NCI-H2107 (cell line): Measurements from ENCODE around the gene PDLIM5.
"Not testable (repeated sequence)": the region's sequence is repeated elsewhere in the genome, so short reads cannot be mapped to it uniquely, and the experiment has no call there.

Source experiments
- DNase-seq: peaks from one replicate; lab custom pipeline; 2025; lab: John Stamatoyannopoulos, UW

Gene PDLIM5

DNA sequence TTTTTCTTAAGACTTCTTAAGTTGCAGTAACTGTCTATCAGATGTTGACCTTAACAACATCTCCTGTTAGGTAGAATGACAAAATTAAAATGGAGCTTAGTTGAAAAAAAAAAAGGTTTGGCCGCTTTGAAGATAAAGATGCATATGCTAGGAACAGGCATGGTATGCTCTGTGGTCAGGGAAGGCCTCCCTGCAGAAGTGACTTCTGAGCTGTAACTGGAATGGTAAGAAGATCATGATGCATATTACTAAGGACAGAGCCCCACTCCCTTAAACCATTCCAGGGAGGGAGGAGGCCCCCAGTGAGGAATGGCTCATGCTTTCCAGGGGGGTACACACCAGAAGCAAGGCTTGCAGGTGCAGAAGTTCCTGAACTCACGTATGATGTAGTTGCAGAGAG is 43.7 kb downstream of the PDLIM5 start:
- no peak for DNase-seq

DNA sequence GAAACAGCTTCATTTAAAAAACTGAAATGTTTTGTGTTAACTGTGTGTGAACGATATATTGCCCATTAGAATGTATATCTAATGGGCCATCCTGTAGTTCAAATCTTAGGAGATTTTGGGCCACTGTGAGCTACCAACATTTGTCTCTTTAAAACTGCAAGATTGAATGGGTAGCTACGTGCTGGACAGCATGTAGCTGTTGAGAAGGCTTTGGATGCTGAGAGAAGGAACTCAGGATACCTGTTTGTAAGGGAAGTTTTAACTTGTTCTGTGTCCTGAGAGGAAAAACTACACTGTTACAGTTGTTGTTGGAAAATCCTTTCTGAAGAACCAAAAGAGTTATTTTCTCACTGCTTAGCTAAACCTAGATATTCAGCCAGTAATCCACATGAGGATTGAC is 45.9 kb downstream of the PDLIM5 start:
- no peak for DNase-seq

DNA sequence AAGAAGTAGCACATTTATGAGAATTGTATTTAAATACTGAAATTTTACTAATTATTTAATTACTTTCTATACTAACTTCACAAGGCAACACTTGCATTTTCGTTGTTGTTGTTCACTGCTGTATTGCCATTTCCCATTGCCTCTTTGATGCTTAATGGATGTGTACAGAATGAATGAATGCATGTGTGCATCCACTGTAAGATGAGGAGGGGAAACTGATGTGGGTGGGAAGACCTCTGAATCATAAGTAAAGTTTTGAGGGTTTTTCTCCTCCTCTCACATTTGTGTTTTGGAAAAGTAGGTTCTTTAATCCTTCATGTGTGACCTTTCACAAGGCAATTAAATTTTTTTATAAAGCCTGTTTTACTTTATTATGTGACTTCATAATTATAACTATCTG is 46.8 kb downstream of the PDLIM5 start:
- no peak for DNase-seq

DNA sequence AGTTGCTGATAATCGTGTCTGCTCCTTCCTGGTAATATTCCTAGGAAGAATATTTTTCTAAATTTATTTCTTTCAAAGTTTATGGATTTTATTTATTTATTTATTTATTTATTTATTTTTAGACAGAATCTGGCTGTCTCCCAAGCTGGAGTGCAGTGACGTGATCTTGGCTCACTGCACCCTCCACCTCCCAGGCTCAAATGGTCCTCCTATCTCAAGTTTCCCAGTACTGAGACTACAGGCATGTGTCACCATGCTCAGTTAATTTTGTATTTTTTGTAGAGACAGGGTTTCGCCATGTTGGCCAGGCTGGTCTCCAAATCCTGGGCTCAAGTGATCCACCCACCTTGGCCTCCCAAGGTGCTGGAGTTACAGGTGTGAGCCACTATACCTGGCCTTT is 48.9 kb downstream of the PDLIM5 start:
- no peak for DNase-seq

DNA sequence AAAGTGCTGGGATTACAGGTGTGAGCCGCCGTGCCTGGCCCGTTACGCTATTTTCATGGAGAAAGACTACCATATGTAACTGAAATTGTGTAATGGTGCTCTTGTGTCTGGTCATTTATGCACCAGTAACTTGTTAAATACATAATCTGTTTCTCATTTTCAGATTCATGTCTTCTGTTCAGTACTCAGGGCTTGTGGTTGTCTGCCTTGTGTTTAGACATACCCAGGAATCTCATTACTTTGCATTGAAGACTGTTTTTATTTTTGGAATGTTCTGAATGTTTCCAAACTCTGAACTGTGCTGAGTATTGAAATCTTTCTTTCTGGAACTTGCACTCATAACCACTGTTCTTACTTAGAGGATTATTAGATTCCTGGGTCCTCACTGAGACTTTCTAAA is 52.8 kb downstream of the PDLIM5 start:
- DNase-seq: no peak

DNA sequence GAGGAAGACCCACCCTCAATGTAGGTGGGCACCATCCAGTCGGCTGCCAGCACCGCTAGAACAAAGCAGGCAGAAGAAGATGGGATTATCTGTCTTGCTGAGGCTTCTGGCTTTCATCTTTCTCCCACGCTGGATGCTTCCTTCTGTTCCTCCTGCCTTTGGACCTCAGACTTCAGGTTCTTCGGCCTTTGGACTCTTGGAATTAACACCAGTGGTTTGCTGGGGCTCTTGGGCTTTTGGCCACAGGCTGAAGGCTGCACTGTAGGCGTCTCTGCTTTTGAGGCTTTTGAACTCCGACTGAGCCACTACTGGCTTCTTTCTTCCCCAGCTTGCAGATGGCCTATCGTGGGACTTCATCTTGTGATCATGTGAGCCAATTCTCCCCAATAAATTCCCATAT is 55.1 kb downstream of the PDLIM5 start:
- DNase-seq: no peak

DNA sequence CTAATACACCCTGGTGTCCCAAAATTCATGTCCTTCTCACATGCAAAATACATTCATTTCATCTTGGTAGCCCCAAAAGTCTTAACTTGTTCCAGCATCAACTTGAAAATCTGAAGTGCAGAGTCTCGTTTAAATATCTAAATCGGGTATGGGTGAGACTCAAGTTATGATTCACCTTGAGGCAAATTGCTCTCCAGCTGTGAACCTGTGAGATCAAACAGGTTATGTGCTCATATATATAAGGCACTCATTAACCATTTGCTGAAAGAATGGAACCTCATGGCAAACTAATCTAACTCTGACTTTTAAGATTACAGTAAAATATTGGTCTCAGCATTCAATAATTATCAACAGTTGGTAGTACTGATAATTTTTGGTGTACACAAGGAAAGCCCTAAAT is 55.5 kb downstream of the PDLIM5 start:
- DNase-seq: no peak

DNA sequence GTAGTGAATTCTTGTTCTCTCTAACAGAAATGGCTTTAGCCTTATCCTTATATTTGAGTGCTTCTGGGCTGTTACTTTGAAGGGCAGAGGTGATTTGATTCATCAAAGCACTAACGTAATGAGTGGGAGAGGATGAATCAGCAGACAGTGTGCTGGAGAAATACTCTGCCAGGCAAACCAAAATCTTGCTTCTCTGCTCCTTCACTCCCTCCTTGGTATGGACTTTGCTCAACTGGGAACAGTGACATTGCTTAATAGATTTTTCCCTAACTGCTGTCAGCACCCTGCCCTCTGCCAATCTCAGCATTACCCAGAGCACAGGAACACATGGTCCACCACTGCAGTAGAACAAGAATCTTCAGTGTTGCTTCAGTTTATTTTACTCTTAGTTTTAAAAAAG is 56.0 kb downstream of the PDLIM5 start:
- DNase-seq: no peak

DNA sequence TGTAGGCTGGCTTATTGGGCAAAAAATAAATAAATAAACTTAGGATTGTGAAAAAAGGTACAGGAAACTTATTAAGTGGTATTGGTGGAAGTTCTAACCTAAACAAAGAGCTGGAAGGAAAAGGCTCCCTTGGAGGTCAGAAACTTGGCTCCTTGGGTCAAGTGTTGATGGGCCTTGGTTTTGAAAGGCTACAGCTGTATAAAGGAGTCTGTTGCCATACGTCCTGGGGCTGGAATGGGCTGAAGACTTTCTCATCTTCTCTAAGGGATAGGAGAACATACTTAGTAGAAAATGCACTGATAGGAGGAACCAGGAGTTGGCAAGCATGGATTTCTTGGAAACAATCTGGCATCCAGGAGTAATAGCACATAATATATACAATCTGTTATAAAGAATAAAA is 56.6 kb downstream of the PDLIM5 start:
- DNase-seq: no peak

DNA sequence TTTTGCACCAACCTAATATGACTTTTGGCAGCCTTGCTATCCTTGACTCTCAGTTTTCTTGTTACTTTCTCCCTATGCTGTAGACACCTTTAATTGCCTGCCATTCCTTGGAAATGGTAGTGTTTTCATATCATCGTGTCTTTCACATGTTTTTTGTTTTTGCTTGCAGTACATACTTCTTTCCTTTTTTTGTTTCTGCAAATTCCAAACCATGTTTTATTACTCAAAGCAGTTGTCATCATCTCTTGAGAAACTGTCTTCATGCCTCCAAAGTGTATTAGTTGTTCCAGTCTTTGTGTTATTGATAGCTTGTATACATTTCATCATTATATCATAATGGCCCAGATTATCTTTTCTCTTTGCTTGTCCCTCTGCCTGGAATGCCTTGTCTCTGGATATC is 57.1 kb downstream of the PDLIM5 start:
- no peak for DNase-seq

DNA sequence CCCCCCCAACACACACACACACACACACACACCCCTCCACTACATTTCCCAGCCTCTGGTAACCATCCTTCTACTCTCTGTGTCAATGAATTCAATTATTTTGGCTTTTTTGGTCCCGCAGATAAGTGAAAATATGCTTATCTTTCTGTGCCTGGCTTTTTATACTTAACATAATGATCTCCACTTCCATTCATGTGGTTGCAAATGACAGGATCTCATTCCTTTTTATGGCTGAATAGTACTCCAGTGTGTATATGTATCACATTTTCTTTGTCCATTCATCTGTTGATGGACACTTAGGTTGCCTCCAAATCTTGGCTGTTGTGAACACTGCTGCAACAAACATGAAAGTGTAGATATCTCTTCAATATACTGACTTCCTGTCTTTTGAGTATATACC is 59.8 kb downstream of the PDLIM5 start:
- DNase-seq: no peak

DNA sequence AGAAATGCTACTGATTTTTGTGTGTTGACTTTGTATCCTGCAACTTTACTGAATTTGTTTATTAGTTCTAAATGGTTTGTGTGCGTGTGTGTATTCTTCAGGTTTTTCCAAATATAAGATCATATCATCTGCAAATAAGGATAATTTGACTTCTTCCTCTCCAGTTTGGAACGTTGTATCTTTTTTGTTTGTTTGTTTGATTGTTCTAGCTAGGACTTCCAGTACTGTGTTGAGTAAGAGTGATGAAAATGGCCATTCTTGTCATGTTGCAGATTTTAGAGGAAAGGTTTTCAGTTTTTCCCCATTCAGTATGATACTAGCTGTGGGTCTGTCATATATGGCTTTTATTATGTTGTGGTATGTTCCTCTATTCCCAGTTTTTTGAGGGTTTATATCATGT is 61.8 kb downstream of the PDLIM5 start:
- DNase-seq: not testable (repeated sequence)

DNA sequence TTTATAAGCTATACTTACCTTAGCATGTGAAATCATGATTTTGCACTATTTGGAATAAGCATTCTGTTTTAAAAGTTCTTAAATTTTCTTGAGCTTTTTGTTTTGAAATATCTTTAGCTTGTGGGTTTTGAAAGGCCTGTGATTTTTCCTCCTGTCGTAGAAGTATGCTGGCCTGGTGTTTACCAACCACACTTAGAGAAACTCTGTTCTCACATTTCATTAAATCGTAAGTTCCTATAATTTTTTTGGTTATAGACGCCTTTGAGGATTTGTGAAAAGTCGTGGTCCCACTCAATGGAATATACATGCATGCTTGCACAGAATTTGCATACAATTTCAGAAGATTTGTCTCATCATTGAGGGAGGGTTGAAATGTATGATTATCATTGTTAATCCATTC is 63.6 kb downstream of the PDLIM5 start:
- DNase-seq: no peak

DNA sequence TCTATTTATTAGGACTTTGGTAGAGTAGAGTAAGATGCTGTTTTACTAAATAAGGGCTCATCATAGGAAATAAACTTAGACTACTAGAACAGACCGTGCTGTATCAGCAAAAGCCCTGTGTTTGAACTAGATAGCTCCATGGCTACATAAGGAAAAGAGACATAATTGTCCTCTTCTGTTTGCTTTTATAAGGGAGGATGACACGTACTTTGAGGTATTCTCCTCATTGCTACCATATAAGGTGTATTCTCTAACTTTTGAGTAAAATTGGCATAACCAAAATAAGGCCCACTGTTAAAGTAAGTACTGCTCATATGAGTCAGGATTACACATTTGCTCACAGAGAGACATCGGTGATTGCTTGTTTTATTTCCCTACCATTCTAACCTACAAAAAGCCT is 64.3 kb downstream of the PDLIM5 start:
- DNase-seq: no peak

DNA sequence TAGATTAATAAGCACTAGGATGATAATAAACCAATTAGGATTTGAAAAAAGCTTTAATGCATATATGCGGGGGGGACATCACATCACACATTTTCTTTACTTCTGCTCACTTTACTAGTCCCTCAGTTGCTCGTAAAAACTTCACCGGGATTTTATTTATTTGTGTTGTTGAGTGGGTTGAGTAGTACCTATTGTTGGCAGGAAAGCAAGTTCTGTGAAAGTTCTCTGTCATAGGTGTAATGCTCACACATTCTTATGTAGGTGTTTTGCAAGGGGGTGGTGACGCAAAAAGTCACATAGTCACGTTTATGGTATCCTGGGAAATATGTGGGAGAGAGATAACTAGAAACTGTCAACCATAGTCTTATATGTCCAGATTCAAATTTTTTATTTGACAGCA is 65.3 kb downstream of the PDLIM5 start:
- DNase-seq: no peak

DNA sequence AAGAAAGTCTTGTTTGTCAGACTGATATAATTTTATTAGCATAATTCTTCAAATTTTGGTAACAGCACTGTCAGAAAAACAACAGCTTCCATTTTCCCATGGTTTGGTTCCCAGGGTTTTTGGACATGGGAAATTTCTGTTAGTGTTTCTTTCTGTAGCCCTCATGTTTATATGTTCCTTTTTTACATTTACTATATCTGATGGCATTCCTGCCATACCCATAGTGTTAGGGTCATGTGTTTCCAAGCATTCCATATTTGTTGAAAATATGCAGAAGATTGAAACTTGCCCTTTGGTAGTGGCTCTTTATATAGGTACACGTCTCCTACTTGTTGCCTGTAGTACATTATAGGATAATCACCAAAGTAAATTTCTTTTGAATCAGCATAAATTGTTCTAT is 65.8 kb downstream of the PDLIM5 start:
- no peak for DNase-seq

DNA sequence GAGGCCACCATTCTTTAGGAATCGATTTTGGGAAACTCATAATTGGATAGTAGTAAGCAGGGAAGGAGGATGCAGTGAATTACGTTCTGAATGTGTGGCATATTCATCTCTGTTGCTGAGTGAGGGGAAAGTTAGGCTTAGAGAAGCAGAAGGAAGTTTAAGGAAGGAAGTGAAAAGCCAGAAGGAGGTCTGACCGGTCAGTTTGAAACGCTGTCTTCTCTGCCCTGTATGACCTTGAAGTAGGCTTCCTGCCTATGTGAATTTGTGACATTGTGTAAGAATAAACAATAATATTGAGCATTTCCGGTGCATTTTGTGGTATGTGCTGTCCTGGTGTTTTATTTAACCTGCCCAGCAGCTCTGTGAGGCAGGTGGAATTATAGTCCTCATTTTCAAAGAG is 67.3 kb downstream of the PDLIM5 start:
- no peak for DNase-seq

DNA sequence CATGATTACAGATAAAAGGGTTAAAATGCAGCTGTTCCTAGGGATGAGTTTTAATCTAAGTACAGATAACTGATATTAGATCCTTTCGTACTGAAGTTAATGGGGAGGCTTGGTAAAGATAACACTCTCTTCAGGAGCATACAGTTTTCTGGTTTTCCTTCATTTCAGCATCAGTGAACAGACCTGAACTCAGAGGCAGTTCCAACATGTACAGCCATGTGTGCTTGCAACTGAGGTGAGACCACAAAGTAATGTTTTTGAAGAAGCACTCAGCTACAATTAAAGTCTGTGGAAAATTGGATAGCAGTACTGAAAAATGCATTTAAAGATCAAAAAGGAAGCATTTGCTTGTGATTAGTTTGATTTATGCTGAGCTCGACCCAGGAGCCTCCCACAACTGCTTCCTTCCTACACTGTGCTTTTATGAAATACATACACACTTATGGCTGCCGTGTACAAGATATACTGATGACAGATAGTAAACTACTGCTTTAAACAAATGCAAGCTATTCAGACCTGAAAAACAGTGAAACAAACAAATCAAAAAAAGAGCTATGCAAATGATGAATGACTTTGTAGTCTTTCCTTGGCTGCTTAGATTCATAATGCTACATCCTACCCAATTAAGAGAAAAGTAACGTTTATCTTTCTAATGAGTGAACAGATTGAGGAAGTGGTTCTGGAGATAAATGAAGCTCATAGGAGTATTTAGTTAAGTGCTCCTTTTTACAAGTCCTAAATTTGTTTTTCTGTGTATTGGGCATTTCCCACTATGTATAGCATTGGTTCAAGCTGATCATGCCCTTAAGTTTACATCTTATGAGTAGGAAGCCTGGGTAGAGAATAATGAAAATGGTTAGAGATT is 68.4 kb downstream of the PDLIM5 start:
- no peak for DNase-seq

DNA sequence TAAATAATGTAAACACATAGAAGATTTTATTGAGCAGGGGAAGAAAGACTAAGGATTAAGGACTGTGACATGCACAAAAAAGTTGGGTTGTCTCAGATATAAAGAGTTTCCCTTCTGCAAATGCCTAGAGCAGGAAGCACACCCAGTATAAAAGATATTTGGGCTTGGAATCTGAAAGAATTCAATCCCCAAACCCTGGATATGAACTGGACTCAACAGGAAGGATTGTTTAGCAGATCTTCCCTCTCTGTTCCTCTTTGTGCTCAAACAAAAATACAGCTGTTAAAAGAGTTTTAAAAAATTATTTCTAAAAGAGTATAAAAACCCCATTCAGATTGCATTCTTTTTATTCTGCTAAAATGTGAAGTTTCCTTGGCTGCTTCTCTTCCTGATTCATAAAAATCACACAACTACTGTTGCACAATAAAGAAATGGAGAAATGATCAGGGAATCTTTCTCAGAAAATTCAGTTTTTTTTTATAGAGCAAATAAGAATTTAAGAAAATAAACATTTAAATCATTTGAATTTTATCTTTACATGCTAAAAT is 71.4 kb downstream of the PDLIM5 start:
- no peak for DNase-seq

DNA sequence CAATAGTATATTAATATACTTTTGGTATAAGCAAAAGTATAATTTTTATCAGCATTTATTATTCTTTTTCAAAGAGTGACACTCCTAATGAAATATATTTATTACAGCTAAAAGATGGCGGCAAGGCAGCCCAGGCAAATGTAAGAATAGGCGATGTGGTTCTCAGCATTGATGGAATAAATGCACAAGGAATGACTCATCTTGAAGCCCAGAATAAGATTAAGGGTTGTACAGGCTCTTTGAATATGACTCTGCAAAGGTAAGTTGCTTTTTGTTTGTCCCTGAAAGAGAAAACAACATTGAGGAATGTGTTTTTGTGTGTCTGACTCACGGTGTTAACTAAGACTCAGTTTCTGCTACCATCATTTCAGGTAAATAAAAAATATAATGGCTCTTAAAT is 71.9 kb downstream of the PDLIM5 start:
- no peak for DNase-seq

DNA sequence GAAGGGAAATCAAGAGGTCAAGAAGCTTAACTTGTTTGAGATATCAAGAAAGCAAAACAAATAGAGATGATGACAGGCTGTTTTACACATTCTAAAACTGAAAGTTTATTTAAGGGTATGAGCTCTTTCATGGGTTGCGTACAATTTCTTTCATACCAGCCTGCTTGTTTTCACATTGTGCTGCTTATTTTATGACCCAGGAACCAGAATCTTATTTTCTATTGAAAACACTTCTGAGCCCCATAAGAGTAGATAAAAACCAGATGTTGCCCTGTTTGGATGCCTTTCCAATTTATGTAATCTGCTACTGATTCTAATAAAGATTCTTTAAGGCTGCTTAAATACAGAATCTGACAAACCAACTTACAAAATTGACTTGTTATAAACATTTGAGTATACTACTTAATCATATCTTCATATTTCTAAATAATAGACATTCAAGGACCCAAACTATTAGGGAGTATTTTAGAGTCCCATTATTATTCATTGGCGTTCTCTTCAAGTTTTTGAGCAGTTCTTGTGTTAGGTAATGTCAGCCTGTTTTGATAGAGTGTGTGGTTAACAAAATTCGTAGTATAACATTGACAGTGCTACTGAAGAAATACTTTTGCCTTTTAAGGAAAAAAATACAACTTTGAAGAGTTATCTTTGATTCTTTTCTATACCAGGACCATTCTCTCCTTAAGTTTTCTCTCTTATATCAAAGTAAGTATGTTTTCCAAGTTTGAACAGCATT is 74.4 kb downstream of the PDLIM5 start:
- DNase-seq: no peak

DNA sequence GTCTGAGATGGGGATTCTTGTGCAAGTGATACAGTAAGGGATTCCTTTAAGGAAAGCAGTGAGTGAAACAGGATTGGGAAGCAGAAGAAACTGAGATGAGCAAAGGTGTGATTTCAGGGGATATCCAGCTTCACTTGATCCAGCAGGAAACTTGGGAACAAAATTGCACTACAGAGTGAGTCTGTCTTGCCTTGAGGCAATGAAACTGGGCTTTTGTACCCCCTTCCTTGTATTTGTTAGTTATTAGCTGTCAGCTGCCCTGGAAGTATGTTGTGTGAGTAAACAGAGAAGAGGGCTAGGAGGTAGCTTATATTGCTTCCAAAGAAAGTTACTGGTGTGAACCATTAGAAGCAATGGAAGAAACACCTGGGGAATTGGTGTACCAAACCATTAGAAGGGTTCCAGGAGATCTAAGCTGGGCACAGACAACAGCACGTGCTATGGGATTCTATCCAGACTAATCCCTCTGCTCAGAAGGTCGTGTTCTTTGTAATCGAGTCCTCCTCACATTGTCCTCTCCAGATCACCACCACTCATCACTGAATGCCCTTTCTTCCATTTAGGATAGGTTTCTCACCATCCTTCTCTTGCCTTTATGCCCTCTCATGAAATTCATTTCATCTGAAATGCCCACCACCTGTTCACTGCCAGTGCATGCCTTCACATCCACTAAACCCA is 76.0 kb downstream of the PDLIM5 start:
- no peak for DNase-seq
